ENCODE results near the gene CHST15. TPM values are rescaled to one million over a fixed set of nuclear protein-coding genes. Genes with fewer than 3 reads are reported as not detected.

Gene CHST15
- total RNA-seq, 2 donors from 2014 or later = 7.5 to 14.9 TPM

DNA sequence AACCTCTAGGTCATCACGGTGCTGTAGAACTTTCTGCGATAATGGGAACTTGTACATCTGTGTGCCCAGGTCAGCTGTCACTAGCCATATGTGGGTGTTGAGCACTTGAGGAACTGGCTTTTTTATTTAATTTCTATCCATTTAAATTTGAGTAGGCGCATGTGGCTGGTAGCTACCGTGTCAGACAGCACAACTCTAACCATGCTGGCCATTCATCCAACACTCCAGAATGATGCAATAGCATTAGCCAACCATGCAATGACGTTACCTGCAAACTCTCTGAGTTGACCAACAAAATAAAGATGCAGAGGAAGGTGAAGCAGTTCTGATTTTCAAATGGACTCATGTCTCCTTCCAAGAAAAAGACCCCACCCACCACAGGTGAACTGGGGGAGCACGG is 24.4 kb upstream of the CHST15 start:
- TF ChIP-seq, protein P1, sequence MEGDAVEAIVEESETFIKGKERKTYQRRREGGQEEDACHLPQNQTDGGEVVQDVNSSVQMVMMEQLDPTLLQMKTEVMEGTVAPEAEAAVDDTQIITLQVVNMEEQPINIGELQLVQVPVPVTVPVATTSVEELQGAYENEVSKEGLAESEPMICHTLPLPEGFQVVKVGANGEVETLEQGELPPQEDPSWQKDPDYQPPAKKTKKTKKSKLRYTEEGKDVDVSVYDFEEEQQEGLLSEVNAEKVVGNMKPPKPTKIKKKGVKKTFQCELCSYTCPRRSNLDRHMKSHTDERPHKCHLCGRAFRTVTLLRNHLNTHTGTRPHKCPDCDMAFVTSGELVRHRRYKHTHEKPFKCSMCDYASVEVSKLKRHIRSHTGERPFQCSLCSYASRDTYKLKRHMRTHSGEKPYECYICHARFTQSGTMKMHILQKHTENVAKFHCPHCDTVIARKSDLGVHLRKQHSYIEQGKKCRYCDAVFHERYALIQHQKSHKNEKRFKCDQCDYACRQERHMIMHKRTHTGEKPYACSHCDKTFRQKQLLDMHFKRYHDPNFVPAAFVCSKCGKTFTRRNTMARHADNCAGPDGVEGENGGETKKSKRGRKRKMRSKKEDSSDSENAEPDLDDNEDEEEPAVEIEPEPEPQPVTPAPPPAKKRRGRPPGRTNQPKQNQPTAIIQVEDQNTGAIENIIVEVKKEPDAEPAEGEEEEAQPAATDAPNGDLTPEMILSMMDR (conservative IDR thresholded peaks at IDR 0.05) = no peak
- Mint-ChIP-seq H3K36me3 (ENCODE audit: low read depth) (no peaks in the 10 kb centered on the region), H3K27ac (no peak overlapping the region), H3K9me3 (no peaks in the 10 kb centered on the region), H3K4me3 (no peak overlapping the region), H3K27me3 (ENCODE audit: insufficient read depth) (no peaks in the 10 kb centered on the region), H3K4me1 (no peaks in the 10 kb centered on the region)
- H3K4me1 ChIP-seq (ENCODE audit: control insufficient read depth, insufficient read depth, low read length) = no peaks in the 10 kb centered on the region
- no peaks in the 10 kb centered on the region for H3K9me3 ChIP-seq (ENCODE audit: control insufficient read depth, low read length)
- H3K9ac ChIP-seq (ENCODE audit: extremely low read depth, low read length, poor library complexity, severe bottlenecking) = no peak overlapping the region
- H3K27me3 ChIP-seq (ENCODE audit: control insufficient read depth, insufficient read depth, low read length, poor library complexity, severe bottlenecking) = no peaks in the 10 kb centered on the region
- H3K27ac ChIP-seq (ENCODE audit: low read depth, low read length) = no peak overlapping the region
- DNase-seq = no peak
- no peaks in the 10 kb centered on the region for H3K36me3 ChIP-seq (ENCODE audit: control insufficient read depth, insufficient read depth, low read length)
- 96% methylated on average over 4 to 6 of the region's 6 CpGs for WGBS, 2 experiments (ENCODE audit: insufficient coverage in 1 of 2, insufficient read length in 1 of 2)
- H3K4me3 ChIP-seq (ENCODE audit: low read length) = no peak overlapping the region

DNA sequence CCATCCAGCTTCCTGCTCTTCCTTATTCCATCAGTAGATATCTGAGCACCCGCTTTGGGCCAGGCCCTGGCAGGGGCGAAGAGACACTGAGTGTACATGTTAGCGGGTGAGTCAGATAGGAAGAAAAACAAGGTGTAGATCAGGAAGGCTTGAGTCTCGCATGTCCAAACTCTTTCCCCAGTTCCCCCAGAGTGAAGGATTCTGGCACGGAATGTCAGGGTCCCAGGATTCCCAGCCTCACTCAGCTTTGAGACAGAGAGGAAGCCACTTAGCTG is 24.1 kb upstream of the CHST15 start:
- H3K9me3 Mint-ChIP-seq = no peaks in the 10 kb centered on the region
- Histone ChIP-seq H3K9ac (ENCODE audit: extremely low read depth, low read length, poor library complexity, severe bottlenecking) (no peak overlapping the region), H3K36me3 (ENCODE audit: control insufficient read depth, insufficient read depth, low read length) (no peaks in the 10 kb centered on the region), H3K27me3 (ENCODE audit: control insufficient read depth, insufficient read depth, low read length, poor library complexity, severe bottlenecking) (no peaks in the 10 kb centered on the region), H3K9me3 (ENCODE audit: control insufficient read depth, low read length) (no peaks in the 10 kb centered on the region), H3K4me1 (ENCODE audit: control insufficient read depth, insufficient read depth, low read length) (no peaks in the 10 kb centered on the region), H3K4me3 (ENCODE audit: low read length) (no peak overlapping the region), H3K27ac (ENCODE audit: low read depth, low read length) (no peak overlapping the region)
- no peak overlapping the region for H3K27ac Mint-ChIP-seq
- H3K36me3 Mint-ChIP-seq (ENCODE audit: low read depth) = no peaks in the 10 kb centered on the region
- H3K4me1 Mint-ChIP-seq = no peaks in the 10 kb centered on the region
- no peaks in the 10 kb centered on the region for H3K27me3 Mint-ChIP-seq (ENCODE audit: insufficient read depth)
- DNase-seq = no peak
- TF ChIP-seq, protein P1 (conservative IDR thresholded peaks at IDR 0.05) = no peak
- no peak overlapping the region for H3K4me3 Mint-ChIP-seq
- WGBS, 2 experiments (ENCODE audit: insufficient coverage in 1 of 2, insufficient read length in 1 of 2) = 95 to 100% methylated on average over 3 to 5 of the region's 5 CpGs

DNA sequence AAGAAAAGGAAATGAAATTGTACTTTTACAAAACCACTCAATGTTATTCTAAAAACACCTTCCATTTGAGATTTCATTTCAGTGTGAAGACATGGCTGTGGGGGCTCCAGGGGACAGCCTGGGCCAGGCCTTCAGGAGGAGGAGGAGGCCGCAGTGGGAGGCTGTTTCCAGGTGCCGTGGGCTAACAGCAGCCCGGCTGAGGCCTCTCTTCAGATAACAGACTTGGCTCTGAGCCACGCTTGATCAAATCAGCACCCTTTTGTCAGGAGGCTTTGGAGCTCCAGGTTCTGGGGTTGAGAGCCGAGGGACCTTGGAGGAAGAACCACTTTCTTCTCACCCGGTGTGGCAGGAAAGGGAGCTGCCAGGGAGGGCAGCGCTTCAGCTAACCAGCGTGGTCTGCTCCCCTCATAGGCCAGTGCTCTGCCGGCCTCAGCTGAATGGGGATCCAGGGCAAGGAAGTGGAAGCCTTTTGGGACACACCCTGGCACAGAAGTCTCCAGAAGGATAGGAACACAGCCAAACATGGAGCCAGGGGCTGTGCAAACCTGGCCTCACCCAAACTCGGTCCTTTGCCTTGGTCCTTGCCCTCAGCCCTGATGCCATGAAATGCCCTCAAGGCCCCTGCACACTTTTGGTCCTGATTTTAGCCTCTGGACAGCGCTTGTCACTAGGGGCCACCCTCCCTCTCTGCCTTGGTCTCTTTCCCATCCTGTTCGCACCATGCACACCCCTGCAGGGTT is 23.5 kb upstream of the CHST15 start:
- Mint-ChIP-seq H3K4me1 (no peaks in the 10 kb centered on the region), H3K36me3 (ENCODE audit: low read depth) (no peaks in the 10 kb centered on the region), H3K4me3 (no peak overlapping the region), H3K27me3 (ENCODE audit: insufficient read depth) (no peaks in the 10 kb centered on the region), H3K9me3 (no peaks in the 10 kb centered on the region), H3K27ac (no peak overlapping the region)
- Histone ChIP-seq H3K27me3 (ENCODE audit: control insufficient read depth, insufficient read depth, low read length, poor library complexity, severe bottlenecking) (no peaks in the 10 kb centered on the region), H3K27ac (ENCODE audit: low read depth, low read length) (no peak overlapping the region), H3K9me3 (ENCODE audit: control insufficient read depth, low read length) (no peaks in the 10 kb centered on the region), H3K9ac (ENCODE audit: extremely low read depth, low read length, poor library complexity, severe bottlenecking) (no peak overlapping the region), H3K36me3 (ENCODE audit: control insufficient read depth, insufficient read depth, low read length) (no peaks in the 10 kb centered on the region), H3K4me1 (ENCODE audit: control insufficient read depth, insufficient read depth, low read length) (no peaks in the 10 kb centered on the region), H3K4me3 (ENCODE audit: low read length) (no peak overlapping the region)
- WGBS, 2 experiments (ENCODE audit: insufficient coverage in 1 of 2, insufficient read length in 1 of 2) = 87 to 89% methylated on average over 5 to 12 of the region's 12 CpGs
- TF ChIP-seq, protein P1 (conservative IDR thresholded peaks at IDR 0.05) = no peak
- no peak for DNase-seq
